NCI-H446 treated with DMSO at 0.1 percent for 48 hours (cell line): ENCODE measurements around the gene MAMDC4.
"Not testable (repeated sequence)": the region's sequence is repeated elsewhere in the genome, so short reads cannot be mapped to it uniquely, and the experiment has no call there.

Source experiments
- DNase-seq: peaks from one replicate; lab custom pipeline; 2025; lab: John Stamatoyannopoulos, UW

The MAMDC4 gene

GRCh38 chr9:136851941-136852663 lies at the start of gene MAMDC4:
MAMDC4 (plus strand) TSS chr9:136852346; CDS start chr9:136852417, 71 bp downstream.
- no peak for DNase-seq

GRCh38 chr9:136803009-136803550 lies 49.1 kb upstream of the MAMDC4 start:
- DNase-seq: not testable (repeated sequence)

- DNase-seq: no peak
Measured at GRCh38 chr9:136803551-136804508, 48.3 kb upstream of the MAMDC4 start.

GRCh38 chr9:136804509-136805206 lies 47.5 kb upstream of the MAMDC4 start:
- DNase-seq: no peak

- DNase-seq: no peak
Measured at GRCh38 chr9:136805207-136805740, 46.9 kb upstream of the MAMDC4 start.

GRCh38 chr9:136806067-136806466 lies 46.1 kb upstream of the MAMDC4 start:
- no peak for DNase-seq

- DNase-seq: no peak
Measured at GRCh38 chr9:136806631-136807201, 45.4 kb upstream of the MAMDC4 start.

- peak; percentile 15 for DNase-seq
Measured at GRCh38 chr9:136807281-136808074, 44.7 kb upstream of the MAMDC4 start, which contains the start of gene RABL6. RABL6 (plus strand) TSS chr9:136807948; CDS start chr9:136808197, 249 bp downstream.

- no peak for DNase-seq
Measured at GRCh38 chr9:136808075-136808805, 43.9 kb upstream of the MAMDC4 start.

- no peak for DNase-seq
Measured at GRCh38 chr9:136808806-136809158, 43.4 kb upstream of the MAMDC4 start.

GRCh38 chr9:136814725-136815421 lies 37.3 kb upstream of the MAMDC4 start:
- no peak for DNase-seq

GRCh38 chr9:136815422-136815782 lies 36.7 kb upstream of the MAMDC4 start:
- no peak for DNase-seq

- DNase-seq: no peak
Measured at GRCh38 chr9:136820971-136821825, 30.9 kb upstream of the MAMDC4 start.

- no peak for DNase-seq
Measured at GRCh38 chr9:136821826-136822544, 30.2 kb upstream of the MAMDC4 start.

GRCh38 chr9:136823136-136824046 lies 28.8 kb upstream of the MAMDC4 start:
- no peak for DNase-seq

- DNase-seq: no peak
Measured at GRCh38 chr9:136824496-136825225, 27.5 kb upstream of the MAMDC4 start.
